SIG-M5 (cell line): ENCODE results near the gene MRPL1.
"Not testable (repeated sequence)": the region's sequence is repeated elsewhere in the genome, so short reads cannot be mapped to it uniquely, and the experiment has no call there.

Experiments
- DNase-seq: peaks from one replicate; lab custom pipeline; 2025; lab: John Stamatoyannopoulos, UW

Gene MRPL1

DNA sequence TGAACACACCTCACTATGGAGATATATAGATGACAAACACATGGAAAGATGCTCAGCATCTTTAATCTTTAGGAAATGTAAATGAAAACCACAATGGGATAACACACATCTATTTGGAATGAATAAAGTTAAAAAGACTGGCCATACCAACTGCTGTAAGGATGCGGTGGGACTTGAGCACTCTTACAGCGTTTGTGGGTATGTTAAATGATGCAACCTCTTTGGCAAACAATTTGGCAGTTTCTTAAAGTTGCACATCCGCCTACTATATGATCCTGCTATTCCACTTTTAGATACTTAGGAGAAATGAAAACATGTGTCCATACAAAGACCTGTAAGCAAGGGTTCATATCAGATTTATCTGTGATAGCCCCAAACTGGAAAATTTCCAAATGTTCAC is 50.7 kb downstream of the MRPL1 start:
- DNase-seq, result no peak

GRCh38 chr4:77917075-77917474 is 54.4 kb downstream of the MRPL1 start:
- DNase-seq, result no peak

DNA sequence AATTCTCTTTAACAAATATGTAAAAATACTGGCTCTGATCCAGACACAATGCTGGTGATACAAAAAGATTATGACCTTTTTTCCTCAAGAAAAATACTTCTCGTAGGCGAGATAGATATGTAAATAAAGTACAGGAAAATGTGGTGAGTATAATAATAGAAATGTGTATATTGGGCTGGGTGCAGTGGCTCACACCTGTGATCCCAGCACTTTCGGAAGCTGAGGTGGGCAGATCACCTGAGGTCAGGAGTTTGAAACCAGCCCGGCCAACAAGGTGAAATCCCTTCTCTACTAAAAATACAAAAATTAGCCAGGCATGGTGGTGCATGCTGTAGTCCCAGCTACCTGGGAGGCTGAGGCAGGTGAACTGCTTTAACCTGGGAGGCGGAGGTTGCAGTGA is 55.0 kb downstream of the MRPL1 start:
- no peak for DNase-seq

DNA sequence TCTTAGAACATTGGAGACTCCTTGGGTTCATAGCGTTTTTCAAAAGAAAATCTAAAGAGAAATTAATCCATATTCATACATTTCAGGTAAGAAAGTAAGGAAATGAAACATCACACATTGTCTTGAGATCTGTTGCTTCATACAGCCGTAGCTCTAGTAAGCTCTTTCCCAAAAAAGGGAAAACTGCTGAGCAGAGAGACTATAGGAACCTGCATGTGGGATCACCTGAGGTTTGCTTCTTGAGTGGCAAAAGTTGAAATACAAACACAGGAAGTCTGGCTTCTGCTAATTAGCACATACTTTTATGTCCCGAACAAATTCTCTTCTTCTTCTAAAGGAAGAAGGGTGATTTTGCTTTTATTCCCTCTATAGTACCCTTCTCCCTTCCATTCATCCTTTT is 57.7 kb downstream of the MRPL1 start:
- DNase-seq, result no peak

GRCh38 chr4:77921701-77922100 is 59.1 kb downstream of the MRPL1 start:
- DNase-seq, result no peak

GRCh38 chr4:77922158-77923094 is 59.8 kb downstream of the MRPL1 start:
- DNase-seq, result no peak

- DNase-seq, result no peak
These were observed 65.6 kb downstream of the MRPL1 start for GRCh38 chr4:77927991-77928925.

- DNase-seq, result no peak
These were observed 67.6 kb downstream of the MRPL1 start for GRCh38 chr4:77930154-77930639.

GRCh38 chr4:77930876-77931275 is 68.2 kb downstream of the MRPL1 start:
- no peak for DNase-seq

DNA sequence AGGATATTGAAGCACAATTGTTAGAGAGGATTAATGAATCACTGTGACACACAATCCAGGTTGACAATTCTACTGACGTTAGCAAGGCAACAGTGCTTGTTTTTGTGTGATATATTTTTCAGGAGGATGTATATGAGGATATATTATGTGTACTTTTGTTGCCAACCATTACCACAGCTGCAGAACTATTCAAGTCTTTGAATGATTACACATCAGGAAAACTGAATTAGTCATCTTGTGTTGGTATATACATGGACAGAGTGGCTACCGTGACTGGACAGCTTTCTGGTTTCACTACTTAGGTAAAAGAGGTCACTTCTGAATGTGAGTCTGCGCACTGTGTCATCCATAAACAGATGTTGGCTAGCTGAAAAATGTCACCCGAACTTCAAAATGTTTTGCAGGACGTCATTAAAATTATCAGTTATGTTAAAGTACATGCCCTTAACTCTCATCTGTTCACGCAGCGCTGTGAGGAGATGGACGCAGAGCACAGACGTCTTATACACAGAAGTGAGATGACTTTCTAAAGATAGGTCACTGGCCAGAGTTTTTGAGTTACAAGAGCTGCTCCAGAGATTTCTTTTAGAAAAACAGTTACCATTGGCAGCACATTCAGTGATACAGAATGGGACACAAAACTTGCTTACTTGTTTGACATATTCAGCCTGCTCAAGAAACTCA is 69.0 kb downstream of the MRPL1 start:
- no peak for DNase-seq

DNA sequence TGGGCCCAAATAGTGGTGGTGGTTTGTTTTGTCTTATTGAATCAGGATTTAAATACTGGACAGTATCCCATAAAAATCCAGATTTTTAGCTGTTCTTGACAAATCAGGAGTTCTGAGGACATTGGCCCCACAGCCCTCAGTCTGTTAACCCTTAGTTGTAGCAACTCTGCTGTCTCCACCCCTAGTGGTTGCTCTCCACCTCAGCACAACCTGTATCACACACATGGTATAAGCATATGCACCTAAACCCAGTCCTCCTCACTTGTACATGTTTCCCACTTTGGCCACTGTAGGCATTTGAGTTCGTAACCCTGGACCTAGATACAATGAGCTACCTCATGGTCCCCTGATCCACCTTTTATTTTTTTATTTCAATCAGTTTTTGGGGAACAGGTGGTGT is 75.9 kb downstream of the MRPL1 start:
- no peak for DNase-seq

GRCh38 chr4:77945929-77946328 is 83.3 kb downstream of the MRPL1 start:
- DNase-seq, result not testable (repeated sequence)

DNA sequence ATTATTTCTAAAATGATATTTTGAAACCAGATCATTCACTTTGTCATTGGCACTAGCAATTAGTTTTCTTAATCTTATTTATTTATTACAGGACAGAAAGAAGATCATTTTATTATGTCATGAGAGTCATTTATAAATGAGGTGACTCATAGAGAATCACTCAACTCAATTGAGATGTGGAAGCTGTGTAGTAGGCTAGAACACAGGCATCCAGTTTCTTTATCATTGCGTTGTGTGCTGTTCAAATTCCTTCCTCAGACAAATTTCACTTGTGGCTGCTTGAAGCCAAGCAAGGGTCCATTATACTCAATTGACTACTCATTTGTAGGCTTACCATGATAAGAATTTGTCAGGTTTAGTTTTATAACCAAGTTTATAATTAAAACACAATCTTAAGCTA is 87.6 kb downstream of the MRPL1 start:
- no peak for DNase-seq

DNA sequence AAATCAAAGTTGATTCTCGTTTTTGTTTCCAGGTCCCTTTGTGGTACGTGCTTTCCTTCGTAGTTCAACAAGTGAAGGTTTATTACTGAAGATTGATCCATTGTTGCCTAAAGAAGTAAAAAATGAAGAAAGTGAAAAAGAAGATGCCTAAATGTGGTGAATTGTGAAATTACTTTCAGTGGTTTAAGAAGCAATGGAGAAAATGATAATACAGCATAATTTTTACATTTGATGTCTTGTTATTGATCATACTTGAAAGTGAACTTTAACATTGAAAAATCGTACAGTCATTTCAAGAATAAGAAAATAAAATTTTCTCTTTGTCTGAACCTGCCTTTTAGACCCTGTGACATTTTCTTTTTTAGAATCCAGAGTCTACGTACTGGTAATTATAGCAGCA is 89.8 kb downstream of the MRPL1 start:
- DNase-seq, result no peak

GRCh38 chr4:77954690-77955089 is 92.1 kb downstream of the MRPL1 start:
- DNase-seq, result no peak

GRCh38 chr4:77956917-77957316 is 94.3 kb downstream of the MRPL1 start:
- DNase-seq, result no peak

DNA sequence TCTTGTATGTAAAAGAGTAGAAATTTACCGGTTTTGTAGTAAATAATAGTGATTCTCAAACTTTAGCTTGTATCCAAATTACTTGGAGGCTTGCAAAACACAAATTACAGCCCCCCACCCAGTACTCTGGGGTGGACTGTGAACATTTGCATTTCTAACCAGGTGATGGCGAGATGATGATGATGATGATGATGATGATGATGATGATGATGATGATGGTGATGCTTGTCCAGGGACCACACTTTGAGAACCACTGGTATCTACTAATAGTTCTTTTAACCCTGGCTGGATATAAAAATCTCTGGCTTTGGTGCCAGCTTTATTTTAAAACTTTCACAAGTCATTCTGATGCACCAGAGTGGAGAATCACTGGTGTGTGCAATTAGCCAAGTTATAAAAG is 96.3 kb downstream of the MRPL1 start:
- DNase-seq, result no peak

DNA sequence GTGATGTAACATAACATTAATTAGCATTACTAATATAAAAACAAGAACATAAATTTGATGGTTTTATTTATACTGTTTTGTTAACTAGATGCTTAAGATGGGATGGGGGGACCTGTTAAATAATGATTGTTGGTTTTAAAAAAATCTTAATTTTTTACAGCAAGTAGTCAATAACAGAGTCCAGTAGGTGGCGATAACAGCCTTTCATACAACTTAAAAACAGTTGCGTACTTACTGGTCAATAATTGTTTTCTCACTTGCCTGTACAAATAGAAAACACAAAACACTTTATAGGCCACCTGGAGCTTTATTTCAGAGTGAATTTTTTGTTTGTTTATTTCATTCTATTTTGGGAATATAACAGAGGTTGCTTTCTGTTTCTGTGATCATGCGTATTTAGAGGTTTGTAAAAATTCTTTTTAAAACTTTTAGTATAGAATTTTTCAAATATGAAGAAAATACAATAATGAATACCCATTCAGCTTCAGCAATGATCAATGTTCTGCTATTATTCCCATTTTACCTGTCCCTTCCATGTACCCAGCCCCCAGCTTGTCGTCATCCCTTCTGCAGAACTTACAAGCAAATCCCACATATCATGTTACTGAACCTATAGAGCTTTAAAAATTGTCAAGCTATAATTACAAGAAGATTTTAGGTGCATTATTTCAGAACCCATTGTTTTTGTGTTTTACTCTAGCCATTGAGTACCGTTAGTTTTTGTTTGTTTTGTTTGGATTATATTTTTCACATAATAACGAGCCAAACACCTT is 97.1 kb downstream of the MRPL1 start:
- DNase-seq, result no peak

- no peak for DNase-seq
These were observed 97.7 kb downstream of the MRPL1 start for GRCh38 chr4:77960367-77960766.

DNA sequence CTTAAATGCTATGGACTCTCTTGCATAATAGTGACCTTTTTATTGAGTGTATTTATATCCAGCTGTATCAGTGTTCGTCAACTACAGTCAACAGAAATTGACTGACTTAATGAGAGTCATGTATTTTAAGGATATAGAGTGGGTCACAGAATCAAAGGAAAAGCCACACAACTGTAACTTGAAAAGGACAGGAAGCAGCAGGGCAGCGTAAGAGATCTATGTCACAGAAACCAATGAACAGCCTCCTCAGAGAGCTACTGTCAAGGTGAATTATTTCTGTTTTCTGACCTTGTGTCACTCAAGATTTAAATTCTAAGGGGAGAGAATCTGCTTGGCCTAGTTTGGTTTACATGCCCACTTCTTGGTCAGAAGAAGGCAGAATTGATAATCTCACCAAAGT is 100.4 kb downstream of the MRPL1 start:
- no peak for DNase-seq

GRCh38 chr4:77973657-77974056 is 111.0 kb downstream of the MRPL1 start:
- not testable (repeated sequence) for DNase-seq
